Stimulated activated CD4-positive, alpha-beta T cell treated with anti-CD3 and anti-CD28 coated beads, Interleukin-15, amount 100 ng/mL, for 48 hours (primary cell): ENCODE measurements around the gene MYL12A.
"Not testable (repeated sequence)": the region's sequence is repeated elsewhere in the genome, so short reads cannot be mapped to it uniquely, and the experiment has no call there.

ENCODE experiments used
- DNase-seq, 2 donors: peaks; one replicate each; pipeline ENCODE4 v3.0.0-alpha.2; 2020; ENCODE audit warnings: low read depth in 2 of 2

Gene MYL12A

GRCh38 chr18:3247240-3248061, at the start of gene MYL12A:
TSS of gene MYL12A (plus strand) at chr18:3247801. CDS start at chr18:3253248, 5,447 bp downstream.
- DNase-seq: peak; percentile 94 to 97

- DNase-seq: not testable (repeated sequence)
Observed at GRCh38 chr18:3198260-3198860, 49.2 kb upstream of the MYL12A start.

- no peak for DNase-seq
Observed at GRCh38 chr18:3199942-3200645, 47.5 kb upstream of the MYL12A start.

GRCh38 chr18:3205239-3205638, 42.4 kb upstream of the MYL12A start:
- no peak for DNase-seq

GRCh38 chr18:3207565-3207964, 40.0 kb upstream of the MYL12A start:
- no peak for DNase-seq

- DNase-seq: no peak
Observed at GRCh38 chr18:3209859-3210569, 37.6 kb upstream of the MYL12A start.

GRCh38 chr18:3211236-3211992, 36.2 kb upstream of the MYL12A start:
- DNase-seq: no peak

- DNase-seq: no peak
Observed at GRCh38 chr18:3212657-3213056, 34.9 kb upstream of the MYL12A start.

- no peak for DNase-seq
Observed at GRCh38 chr18:3213300-3214059, 34.1 kb upstream of the MYL12A start.

GRCh38 chr18:3214855-3215637, 32.6 kb upstream of the MYL12A start:
- DNase-seq: no peak

GRCh38 chr18:3216987-3217386, 30.6 kb upstream of the MYL12A start:
- DNase-seq: no peak

- no peak for DNase-seq
Observed at GRCh38 chr18:3217948-3218647, 29.5 kb upstream of the MYL12A start.

- no peak for DNase-seq
Observed at GRCh38 chr18:3218819-3219218, 28.8 kb upstream of the MYL12A start.

GRCh38 chr18:3219241-3219630, 28.4 kb upstream of the MYL12A start:
- no peak for DNase-seq

- no peak for DNase-seq
Observed at GRCh38 chr18:3219631-3220335, 27.8 kb upstream of the MYL12A start, which contains the start of gene MYOM1. TSS of gene MYOM1 (minus strand) at chr18:3219968. CDS start at chr18:3215223, 4,745 bp downstream.

GRCh38 chr18:3220868-3221267, 26.7 kb upstream of the MYL12A start:
- not testable (repeated sequence) for DNase-seq

GRCh38 chr18:3221496-3221895, 26.1 kb upstream of the MYL12A start:
- no peak for DNase-seq

- no peak for DNase-seq
Observed at GRCh38 chr18:3223356-3223755, 24.2 kb upstream of the MYL12A start.
